GM12878 (cell line): ENCODE results near the gene MRPL18. TPM values are rescaled to one million over a fixed set of nuclear protein-coding genes. Genes with fewer than 3 reads are reported as not detected.

Experiments used
- ATAC-seq: fragments of 200-7000 bp; cut with Tn5 transposase; 3 replicates; pipeline ENCODE4 v1.9.1; 2020; ENCODE audit warnings: mild to moderate bottlenecking, moderate library complexity
- BruUV-seq: library from RNA; stranded (reverse); fragments of 400-500 nt; replicated peaks from 2 replicates; lab custom pipeline; 2021; lab: Mats Ljungman, UMichigan
- CTCF ChIA-PET: fragments of 300-600 bp; sonication (Branson Sonifier 250); formaldehyde crosslinking; extraction: SDS; loops from one replicate; lab custom pipeline; 2021; ENCODE audit warnings: inconsistent platforms; lab: Yijun Ruan, JAX
- POLR2A ChIA-PET: fragments of 350-600 bp; formaldehyde crosslinking; extraction: SDS; loops from one replicate; lab custom pipeline; 2021; ENCODE audit warnings: inconsistent platforms; lab: Charles Lee
- RAD21 ChIA-PET: fragments of 300-600 bp; sonication (Branson Sonifier 250); formaldehyde crosslinking; loops from one replicate; lab custom pipeline; 2023; ENCODE audit warnings: antibody characterized with exemption; ENCODE audit not compliant: unreplicated experiment; lab: Charles Lee
- SMC1A ChIA-PET: fragments of 300-600 bp; sonication (Branson Sonifier 250); formaldehyde crosslinking; loops from one replicate; lab custom pipeline; 2023; ENCODE audit not compliant: unreplicated experiment, uncharacterized antibody; lab: Charles Lee
- DNase-seq: peaks from one replicate; pipeline ENCODE4 v3.0.0-alpha.2; 2011; ENCODE audit warnings: low read depth, low spot score
- FAIRE-seq: peaks from 3 replicates; lab custom pipeline; 2011; peaks lifted over from hg19 to GRCh38; lab: Jason Lieb, UNC
- H2AFZ ChIP-seq: 2 replicates; pipeline ENCODE4 v1.6.0; 2011; ENCODE audit warnings: low read depth, low read length, control low read depth; ENCODE audit not compliant: control insufficient read depth
- H3K27ac ChIP-seq: 2 replicates; pipeline ENCODE4 v1.5.1; 2011; ENCODE audit warnings: control low read depth; ENCODE audit not compliant: control insufficient read depth, insufficient read depth
- H3K27me3 ChIP-seq, 2 experiments: replicated peaks in 1 of 2; 2 replicates each; pipeline versions ENCODE4 v1.6.0 to v1.6.1; 2011; ENCODE audit warnings: low read length in 1 of 2; ENCODE audit not compliant: control insufficient read depth in 2 of 2, insufficient read depth in 2 of 2
- H3K36me3 ChIP-seq, 2 experiments: 2 replicates each; pipeline ENCODE4 v1.5.1; 2011; ENCODE audit warnings: low read length in 1 of 2; ENCODE audit not compliant: control insufficient read depth in 2 of 2, insufficient read depth in 2 of 2
- H3K4me1 ChIP-seq: 2 replicates; pipeline ENCODE4 v1.6.1; 2011; ENCODE audit warnings: mild to moderate bottlenecking, low read length, moderate library complexity, mixed read lengths; ENCODE audit not compliant: control insufficient read depth, insufficient read depth
- H3K4me2 ChIP-seq: 2 replicates; pipeline ENCODE4 v1.6.0; 2011; ENCODE audit warnings: control low read depth; ENCODE audit not compliant: control insufficient read depth, insufficient read depth
- H3K4me3 ChIP-seq: fragments of 200-600 bp; sonication (generic); 2 replicates; pipeline ENCODE4 v1.5.1; 2016
- H3K79me2 ChIP-seq: 2 replicates; pipeline ENCODE4 v1.6.0; 2011; ENCODE audit warnings: low read length; ENCODE audit not compliant: control insufficient read depth, insufficient read depth
- H3K9ac ChIP-seq: 2 replicates; pipeline ENCODE4 v1.8.0; 2011; ENCODE audit warnings: low read length, control low read depth, mixed read lengths; ENCODE audit not compliant: control insufficient read depth, insufficient read depth
- H3K9me3 ChIP-seq: replicated peaks from 3 replicates; pipeline ENCODE4 v1.5.1; 2011; ENCODE audit warnings: mild to moderate bottlenecking, low read length; ENCODE audit not compliant: control insufficient read depth, insufficient read depth
- H4K20me1 ChIP-seq: 2 replicates; pipeline ENCODE4 v1.6.0; 2011; ENCODE audit not compliant: control insufficient read depth, insufficient read depth
- EED ChIP-seq: sonication (generic); IDR thresholded peaks from 2 replicates; pipeline ENCODE4 v1.6.1; 2016; ENCODE audit warnings: antibody characterized with exemption, low read depth
- ESRRA ChIP-seq: IDR thresholded peaks from 2 replicates; pipeline ENCODE4 v1.6.1; 2012; ENCODE audit warnings: mild to moderate bottlenecking, low read length, improper control_type of control experiment
- GATAD2B ChIP-seq: fragments of 450-650 bp; conservative IDR thresholded peaks from 2 replicates; pipeline ENCODE4 v1.6.1; 2017; ENCODE audit warnings: low read depth, mild to moderate bottlenecking, moderate library complexity
- HDAC2 ChIP-seq: fragments of 200-600 bp; sonication (generic); IDR thresholded peaks from 2 replicates; pipeline ENCODE4 v1.6.1; 2017
- HDAC6 ChIP-seq: fragments of 200-600 bp; sonication (generic); IDR thresholded peaks from one replicate; pipeline ENCODE4 v1.8.0; 2017; ENCODE audit warnings: antibody characterized with exemption; ENCODE audit not compliant: unreplicated experiment
- KDM1A ChIP-seq: fragments of 200-600 bp; sonication (generic); IDR thresholded peaks from 2 replicates; pipeline ENCODE4 v1.6.1; 2016; ENCODE audit warnings: borderline replicate concordance
- PML ChIP-seq: IDR thresholded peaks from 2 replicates; pipeline ENCODE4 v1.6.1; 2012; ENCODE audit warnings: low read length, inconsistent platforms
- POLR2AphosphoS2 ChIP-seq: IDR thresholded peaks from 2 replicates; pipeline ENCODE4 v1.6.1; 2011; ENCODE audit warnings: low read depth, mild to moderate bottlenecking, low read length, improper control_type of control experiment, moderate library complexity
- RAD21 ChIP-seq: IDR thresholded peaks from 2 replicates; pipeline ENCODE4 v1.6.1; 2011; ENCODE audit warnings: mild to moderate bottlenecking, low read depth, low read length, moderate library complexity; ENCODE audit not compliant: insufficient read depth
- RCOR1 ChIP-seq: conservative IDR thresholded peaks from 2 replicates; pipeline ENCODE4 v1.6.1; 2012; ENCODE audit warnings: low read depth, low read length, improper control_type of control experiment
- SIX5 ChIP-seq: IDR thresholded peaks from 2 replicates; pipeline ENCODE4 v1.6.1; 2011; ENCODE audit warnings: mild to moderate bottlenecking, low read depth, low read length, moderate library complexity; ENCODE audit not compliant: severe bottlenecking
- SMAD5 ChIP-seq: IDR thresholded peaks from 2 replicates; pipeline ENCODE4 v1.6.1; 2016; ENCODE audit warnings: antibody characterized with exemption, low read depth
- SP1 ChIP-seq: IDR thresholded peaks from one replicate; pipeline ENCODE4 v1.6.1; 2011; ENCODE audit warnings: low read depth, low read length
- STAT1 ChIP-seq: fragments of 450-650 bp; conservative IDR thresholded peaks from 2 replicates; pipeline ENCODE4 v1.6.1; 2014; ENCODE audit warnings: antibody characterized with exemption, mild to moderate bottlenecking
- TCF12 ChIP-seq: IDR thresholded peaks from 2 replicates; pipeline ENCODE4 v1.6.1; 2011; ENCODE audit warnings: low read depth, mild to moderate bottlenecking, low read length
- YBX1 ChIP-seq: fragments of 450-650 bp; IDR thresholded peaks from 2 replicates; pipeline ENCODE4 v1.6.1; 2016; ENCODE audit warnings: antibody characterized with exemption
- WGBS: methylation state at CpG from one replicate; pipeline ENCODE4 v1.1.6; 2016; ENCODE audit warnings: low lambda C conversion rate; ENCODE audit not compliant: insufficient replicate concordance, insufficient coverage; ENCODE audit errors: missing lambda C conversion rate; 5-methylcytosine and 5-hydroxymethylcytosine counted together
- in situ Hi-C: fragments of 300-500 bp; cut with MboI; formaldehyde crosslinking; loops from 9 replicates; pipeline ENCODE4 v1.14.3; 2018; ENCODE audit warnings: mixed read lengths
- intact Hi-C: fragments of 100-400 bp; cut with micrococcal nuclease; formaldehyde crosslinking; loops from one replicate; pipeline ENCODE4 v1.14.2; 2022; ENCODE audit not compliant: unreplicated experiment
- polyA plus RNA-seq, 11 experiments: library from polyadenylated mRNA; depleted of rRNA in 4 of 11; unstranded in 6 of 11; stranded (reverse) in 5 of 11; fragments of >200 nt; fragmentation: Nextera tagmentation in 4 of 11; fragmentation: Illumina TruSeq in 1 of 11; extraction: Ambion mirVana in 4 of 11; extraction: Trizol in 1 of 11; gene quantifications; 1 replicate in 1 of 11; 2 replicates in 10 of 11; pipeline versions ENCODE4 v1.2.1 to v1.2.3, GENCODE V29; 2011 to 2016; ENCODE audit warnings: inconsistent platforms in 2 of 11, missing spikeins in 2 of 11, low read depth in 1 of 11
- total RNA-seq, 4 experiments: library from RNA; depleted of rRNA in 3 of 4; stranded (reverse); fragments of >200 nt in 3 of 4; fragmentation: Illumina TruSeq in 1 of 4; extraction: Trizol in 1 of 4; gene quantifications; 2 replicates each; pipeline versions ENCODE4 v1.2.1 to v1.2.3, GENCODE V29; 2013 to 2021
- TF ChIP-seq, protein P1 (sequence below): fragments of 450-650 bp; IDR thresholded peaks from 2 replicates; pipeline ENCODE4 v1.6.1; 2018; ENCODE audit warnings: mild to moderate bottlenecking, low read depth, moderate library complexity; ENCODE audit not compliant: partially characterized antibody

MRPL18 gene
- total and polyA plus RNA-seq, 10 of the 15 experiments (the other 5 are each of a cell fraction or from before 2014, with no cell fraction given) = 68.5 to 203 (median 116) TPM

DNA sequence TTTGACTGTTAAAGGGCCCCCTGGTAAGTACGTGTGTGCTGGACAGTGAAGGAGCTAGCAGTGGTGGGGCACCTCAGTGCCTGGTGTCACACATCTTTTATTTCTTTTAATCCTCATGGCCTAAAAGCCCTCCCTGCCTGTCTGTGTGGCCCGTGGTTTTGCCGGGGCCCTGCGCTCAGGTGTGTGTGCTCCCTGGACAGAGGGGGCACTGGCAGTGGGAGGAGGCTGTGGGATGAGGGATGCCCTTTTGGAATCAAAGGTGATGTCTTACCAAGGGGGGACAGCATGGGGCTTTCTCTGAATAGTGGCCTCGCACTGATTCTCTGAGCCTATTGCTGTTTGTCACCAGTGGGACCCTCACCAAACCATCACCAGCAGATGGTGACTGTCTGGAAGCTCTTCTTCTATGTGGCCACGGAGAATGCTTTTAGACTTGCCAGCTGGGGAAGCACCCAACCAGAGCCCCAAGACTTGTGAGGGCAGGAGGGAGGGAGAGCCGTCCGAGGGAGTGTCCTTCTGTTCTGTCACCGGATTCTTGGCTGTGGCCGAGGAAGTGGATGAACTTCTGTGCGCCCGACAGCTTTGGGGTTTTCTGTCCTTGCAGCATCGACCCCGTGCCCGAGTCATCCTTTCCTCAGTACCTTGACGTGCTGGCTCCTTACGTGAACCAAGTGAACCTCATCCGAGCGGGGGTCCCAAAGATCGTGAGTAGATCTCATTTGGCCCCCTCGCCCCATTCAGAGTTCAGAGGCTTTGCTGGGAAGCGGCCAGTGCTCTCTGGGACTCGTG lies 27.9 kb downstream of the MRPL18 start:
- DNase-seq (no peak), ATAC-seq (no peak), FAIRE-seq (no peak)
- ChIA-PET SMC1A (interaction anchor here (1.1 kb wide), 1 partner anchor 10 kb away, joined by 3 read pairs; no protein-coding TSS in a partner anchor), RAD21 (no interaction called here), CTCF (no interaction called here), POLR2A (no interaction called here)
- Histone ChIP-seq H3K4me3 (no peak overlapping the region), H3K79me2 (no peaks in the 10 kb centered on the region), H3K9me3 (no peaks in the 10 kb centered on the region), H3K36me3 (no peaks in the 10 kb centered on the region), H3K4me1 (no peaks in the 10 kb centered on the region), H3K9ac (no peak overlapping the region), H3K27ac (no peak overlapping the region), H3K27me3 (no peaks in the 10 kb centered on the region; a peak in 1 of 4 replicates), H2AFZ (no peak overlapping the region), H4K20me1 (no peaks in the 10 kb centered on the region), H3K4me2 (no peak overlapping the region)
- no TSS peak for BruUV-seq
- TF ChIP-seq POLR2AphosphoS2 (no peak), RAD21 (no peak), HDAC2 (no peak), STAT1 (no peak), RCOR1 (no peak), HDAC6 (no peak), SMAD5 (no peak), TCF12 (no peak), SIX5 (no peak), KDM1A (no peak), ESRRA (no peak), GATAD2B (no peak), EED (no peak), PML (no peak), YBX1 (no peak), SP1 (no peak)
- TF ChIP-seq, protein P1, sequence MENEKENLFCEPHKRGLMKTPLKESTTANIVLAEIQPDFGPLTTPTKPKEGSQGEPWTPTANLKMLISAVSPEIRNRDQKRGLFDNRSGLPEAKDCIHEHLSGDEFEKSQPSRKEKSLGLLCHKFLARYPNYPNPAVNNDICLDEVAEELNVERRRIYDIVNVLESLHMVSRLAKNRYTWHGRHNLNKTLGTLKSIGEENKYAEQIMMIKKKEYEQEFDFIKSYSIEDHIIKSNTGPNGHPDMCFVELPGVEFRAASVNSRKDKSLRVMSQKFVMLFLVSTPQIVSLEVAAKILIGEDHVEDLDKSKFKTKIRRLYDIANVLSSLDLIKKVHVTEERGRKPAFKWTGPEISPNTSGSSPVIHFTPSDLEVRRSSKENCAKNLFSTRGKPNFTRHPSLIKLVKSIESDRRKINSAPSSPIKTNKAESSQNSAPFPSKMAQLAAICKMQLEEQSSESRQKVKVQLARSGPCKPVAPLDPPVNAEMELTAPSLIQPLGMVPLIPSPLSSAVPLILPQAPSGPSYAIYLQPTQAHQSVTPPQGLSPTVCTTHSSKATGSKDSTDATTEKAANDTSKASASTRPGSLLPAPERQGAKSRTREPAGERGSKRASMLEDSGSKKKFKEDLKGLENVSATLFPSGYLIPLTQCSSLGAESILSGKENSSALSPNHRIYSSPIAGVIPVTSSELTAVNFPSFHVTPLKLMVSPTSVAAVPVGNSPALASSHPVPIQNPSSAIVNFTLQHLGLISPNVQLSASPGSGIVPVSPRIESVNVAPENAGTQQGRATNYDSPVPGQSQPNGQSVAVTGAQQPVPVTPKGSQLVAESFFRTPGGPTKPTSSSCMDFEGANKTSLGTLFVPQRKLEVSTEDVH = no peak
- WGBS = 75% methylated on average over 22 of the region's 23 CpGs
- in situ Hi-C loops (no loop called here), intact Hi-C loops (no loop called here)
